Neutrophil (primary cell): Measurements from ENCODE around the gene ITPKB.
A peak's percentile ranks its signal among the peaks of the same experiment; 100 is the strongest.

Experiments
- H3K27ac ChIP-seq: fragments of 200-600 bp; sonication (generic); 2 replicates; pipeline ENCODE4 v1.5.1; 2016; ENCODE audit warnings: mild to moderate bottlenecking, moderate library complexity
- H3K27me3 ChIP-seq: fragments of 200-600 bp; sonication (generic); 2 replicates; pipeline ENCODE4 v1.6.0; 2016; ENCODE audit warnings: mild to moderate bottlenecking
- H3K36me3 ChIP-seq: fragments of 200-600 bp; sonication (generic); 2 replicates; pipeline ENCODE4 v1.5.1; 2017
- H3K4me1 ChIP-seq, 2 experiments: fragments of 200-600 bp in 1 of 2; sonication (generic) in 1 of 2; 1 replicate in 1 of 2; 2 replicates in 1 of 2; pipeline versions ENCODE4 v1.5.1 to v1.6.1; 2013 to 2016; ENCODE audit warnings: low read depth in 1 of 2, low read length in 1 of 2, mild to moderate bottlenecking in 1 of 2, moderate library complexity in 1 of 2; ENCODE audit not compliant: control insufficient read depth in 1 of 2, insufficient read depth in 1 of 2
- H3K4me3 ChIP-seq, 2 experiments: fragments of 200-600 bp in 1 of 2; sonication (generic) in 1 of 2; 1 replicate in 1 of 2; 2 replicates in 1 of 2; pipeline ENCODE4 v1.5.1; 2013 to 2016; ENCODE audit warnings: low read depth in 1 of 2, low read length in 1 of 2, mild to moderate bottlenecking in 1 of 2, moderate library complexity in 1 of 2
- H3K9me3 ChIP-seq: fragments of 200-600 bp; sonication (generic); 2 replicates; pipeline ENCODE4 v1.5.1; 2016
- TF ChIP-seq, protein P1 (sequence below): fragments of 200-600 bp; sonication (generic); IDR thresholded peaks from 2 replicates; pipeline ENCODE4 v1.5.1; 2016; ENCODE audit warnings: antibody characterized with exemption

The ITPKB gene

DNA sequence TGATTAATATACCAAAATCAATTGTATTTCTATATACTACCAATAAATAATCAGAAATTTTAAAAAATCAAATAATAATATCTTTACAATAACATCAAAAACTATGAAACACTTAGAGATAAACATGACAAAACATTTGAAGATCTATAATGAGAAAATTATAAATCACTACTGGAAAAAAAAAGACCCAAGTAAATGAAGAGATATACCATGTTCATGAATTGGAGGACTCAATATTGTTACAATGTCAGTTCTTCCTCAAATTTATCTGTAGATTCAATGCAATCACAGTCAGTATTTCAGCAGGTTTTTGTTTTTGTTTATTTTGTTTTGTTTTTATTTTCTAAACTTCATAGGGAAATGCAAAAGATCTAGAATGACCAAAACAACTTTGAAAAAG, 4.2 kb upstream of the ITPKB start:
- TF ChIP-seq, protein P1, sequence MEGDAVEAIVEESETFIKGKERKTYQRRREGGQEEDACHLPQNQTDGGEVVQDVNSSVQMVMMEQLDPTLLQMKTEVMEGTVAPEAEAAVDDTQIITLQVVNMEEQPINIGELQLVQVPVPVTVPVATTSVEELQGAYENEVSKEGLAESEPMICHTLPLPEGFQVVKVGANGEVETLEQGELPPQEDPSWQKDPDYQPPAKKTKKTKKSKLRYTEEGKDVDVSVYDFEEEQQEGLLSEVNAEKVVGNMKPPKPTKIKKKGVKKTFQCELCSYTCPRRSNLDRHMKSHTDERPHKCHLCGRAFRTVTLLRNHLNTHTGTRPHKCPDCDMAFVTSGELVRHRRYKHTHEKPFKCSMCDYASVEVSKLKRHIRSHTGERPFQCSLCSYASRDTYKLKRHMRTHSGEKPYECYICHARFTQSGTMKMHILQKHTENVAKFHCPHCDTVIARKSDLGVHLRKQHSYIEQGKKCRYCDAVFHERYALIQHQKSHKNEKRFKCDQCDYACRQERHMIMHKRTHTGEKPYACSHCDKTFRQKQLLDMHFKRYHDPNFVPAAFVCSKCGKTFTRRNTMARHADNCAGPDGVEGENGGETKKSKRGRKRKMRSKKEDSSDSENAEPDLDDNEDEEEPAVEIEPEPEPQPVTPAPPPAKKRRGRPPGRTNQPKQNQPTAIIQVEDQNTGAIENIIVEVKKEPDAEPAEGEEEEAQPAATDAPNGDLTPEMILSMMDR: no peak
- Histone ChIP-seq H3K4me3 (no peak overlapping the region), H3K27ac (no peak overlapping the region), H3K4me1 (peaks cover 8 to 10% of the 10 kb centered on the region in 2 experiments), H3K9me3 (no peaks in the 10 kb centered on the region), H3K36me3 (no peaks in the 10 kb centered on the region), H3K27me3 (no peaks in the 10 kb centered on the region)

DNA sequence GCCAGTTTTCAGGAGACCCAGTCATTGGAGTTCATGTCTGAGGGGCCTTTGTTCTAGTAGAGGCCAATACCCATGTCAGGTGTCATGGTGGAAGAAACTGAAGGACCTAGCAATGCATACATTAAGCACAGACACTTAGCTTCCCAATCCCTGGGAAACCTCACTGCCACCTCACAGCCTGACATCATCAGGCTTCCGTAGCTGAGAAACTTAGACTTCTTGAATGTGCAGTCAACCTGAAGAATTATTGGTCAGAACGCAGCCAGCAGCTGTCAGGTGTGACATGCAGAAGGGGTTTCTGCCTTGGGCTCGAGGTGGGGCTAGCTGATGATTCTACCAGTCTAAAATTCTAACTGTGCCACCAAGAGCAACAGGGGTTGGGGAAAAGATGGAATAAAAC, 1.9 kb upstream of the ITPKB start:
- Histone ChIP-seq H3K9me3 (no peaks in the 10 kb centered on the region), H3K36me3 (peaks cover 10% of the 10 kb centered on the region), H3K4me3 (no peak overlapping the region), H3K4me1 (peaks cover 19 to 22% of the 10 kb centered on the region in 2 experiments), H3K27me3 (no peaks in the 10 kb centered on the region), H3K27ac (no peak overlapping the region)
- TF ChIP-seq, protein P1: no peak

DNA sequence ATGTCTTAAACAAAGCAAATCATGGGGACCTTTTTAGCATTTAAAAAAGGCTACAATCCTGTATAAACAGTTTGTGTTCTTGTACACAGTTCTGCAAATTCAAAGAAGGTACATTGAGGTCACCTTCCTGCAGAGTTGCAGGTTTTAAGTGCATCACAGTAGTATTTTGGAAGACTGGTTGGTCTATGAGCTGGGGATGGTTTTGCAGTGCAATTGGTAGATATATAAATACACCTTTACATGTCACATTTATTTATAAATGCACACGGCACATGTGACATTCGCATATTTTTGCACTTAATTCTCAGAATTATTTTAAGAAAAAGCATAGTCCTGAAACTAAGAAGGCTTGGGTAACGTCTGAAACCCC, 599 bp upstream of the ITPKB start:
- H3K27me3 ChIP-seq: no peaks in the 10 kb centered on the region
- TF ChIP-seq, protein P1: no peak
- peaks cover 31 to 36% of the 10 kb centered on the region in 2 experiments for H3K4me1 ChIP-seq
- H3K4me3 ChIP-seq: peak overlapping the region; percentile 89 to 91
- H3K36me3 ChIP-seq: peaks cover 23% of the 10 kb centered on the region
- no peaks in the 10 kb centered on the region for H3K9me3 ChIP-seq
- H3K27ac ChIP-seq: peak overlapping the region; percentile 92

DNA sequence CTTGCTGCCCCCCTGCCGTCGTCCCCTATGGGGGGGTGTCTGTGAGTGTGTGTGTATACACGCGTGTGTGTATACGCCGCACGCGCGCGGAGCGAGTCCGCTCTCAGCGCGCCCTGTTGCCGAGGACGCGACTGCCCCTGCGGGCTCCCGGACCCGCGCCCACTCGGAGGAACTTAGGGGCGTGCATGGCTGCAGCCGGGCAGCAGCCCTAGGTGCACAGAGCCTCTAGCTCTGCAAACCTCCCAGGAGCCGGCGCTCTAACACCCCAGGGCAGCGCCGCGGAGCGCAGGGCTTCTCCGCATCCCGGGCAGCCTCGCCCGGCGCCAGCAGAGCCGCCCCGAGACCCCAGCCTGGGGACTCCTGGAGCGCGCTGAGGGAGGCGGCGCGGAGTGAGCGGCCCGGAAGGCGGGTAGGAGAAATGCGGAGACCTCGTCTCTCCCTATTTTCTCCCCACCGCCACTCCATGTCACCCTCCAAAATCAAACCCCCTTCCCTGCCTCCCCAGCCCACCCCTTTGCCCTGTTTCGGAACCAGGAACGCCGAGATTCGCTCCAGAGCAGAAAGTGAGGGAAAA, 574 bp downstream of the ITPKB start:
- TF ChIP-seq, protein P1: no peak
- Histone ChIP-seq H3K9me3 (no peaks in the 10 kb centered on the region), H3K4me1 (peaks cover 43 to 47% of the 10 kb centered on the region in 2 experiments), H3K36me3 (peaks cover 35% of the 10 kb centered on the region), H3K4me3 (peak overlapping the region; percentile 89 to 91), H3K27ac (peak overlapping the region; percentile 92), H3K27me3 (no peaks in the 10 kb centered on the region)

DNA sequence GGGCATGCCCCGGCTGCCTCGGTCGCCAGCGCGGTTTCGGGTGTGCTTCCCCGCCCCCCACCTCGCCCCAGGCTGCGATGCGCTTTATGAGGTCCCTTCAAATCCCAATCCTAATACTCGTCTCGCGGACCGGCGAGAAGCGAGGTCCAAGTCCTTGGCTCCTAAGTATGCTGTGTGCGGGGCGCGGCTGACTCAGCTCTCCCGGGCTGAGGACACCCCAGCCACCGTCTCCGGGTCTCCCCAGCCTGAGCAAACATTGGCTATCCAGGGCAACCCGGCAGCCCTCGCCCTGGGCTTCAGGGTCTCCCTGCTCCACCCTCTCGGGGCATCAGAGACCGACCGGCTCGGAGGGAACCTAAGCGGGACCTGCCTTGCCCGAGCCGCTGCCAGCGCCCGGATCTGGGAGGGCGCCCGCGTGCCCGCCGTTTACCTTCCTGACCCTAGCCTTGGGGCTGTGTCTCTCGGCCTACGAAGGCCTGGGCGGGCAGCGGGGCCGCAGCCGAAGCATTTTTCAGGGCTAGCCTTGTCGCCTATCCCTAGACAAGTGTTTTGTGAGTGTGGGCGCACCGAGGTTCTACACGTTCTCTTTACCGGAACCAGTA, 1.2 kb downstream of the ITPKB start:
- TF ChIP-seq, protein P1: no peak
- Histone ChIP-seq H3K9me3 (no peaks in the 10 kb centered on the region), H3K4me3 (peak overlapping the region; percentile 89 to 91), H3K27ac (peak overlapping the region; percentile 92), H3K36me3 (peaks cover 38% of the 10 kb centered on the region), H3K4me1 (peaks cover 49 to 53% of the 10 kb centered on the region in 2 experiments), H3K27me3 (no peaks in the 10 kb centered on the region)
